Measurements from ENCODE around the gene PEX16. TPM values are rescaled to one million over a fixed set of nuclear protein-coding genes. Genes with fewer than 3 reads are reported as not detected.
"Not testable (repeated sequence)": the region's sequence is repeated elsewhere in the genome, so short reads cannot be mapped to it uniquely, and the experiment has no call there.

The PEX16 gene
- total and polyA plus RNA-seq, 8 donors: 9.9 to 72.7 (median 40.2) TPM

DNA sequence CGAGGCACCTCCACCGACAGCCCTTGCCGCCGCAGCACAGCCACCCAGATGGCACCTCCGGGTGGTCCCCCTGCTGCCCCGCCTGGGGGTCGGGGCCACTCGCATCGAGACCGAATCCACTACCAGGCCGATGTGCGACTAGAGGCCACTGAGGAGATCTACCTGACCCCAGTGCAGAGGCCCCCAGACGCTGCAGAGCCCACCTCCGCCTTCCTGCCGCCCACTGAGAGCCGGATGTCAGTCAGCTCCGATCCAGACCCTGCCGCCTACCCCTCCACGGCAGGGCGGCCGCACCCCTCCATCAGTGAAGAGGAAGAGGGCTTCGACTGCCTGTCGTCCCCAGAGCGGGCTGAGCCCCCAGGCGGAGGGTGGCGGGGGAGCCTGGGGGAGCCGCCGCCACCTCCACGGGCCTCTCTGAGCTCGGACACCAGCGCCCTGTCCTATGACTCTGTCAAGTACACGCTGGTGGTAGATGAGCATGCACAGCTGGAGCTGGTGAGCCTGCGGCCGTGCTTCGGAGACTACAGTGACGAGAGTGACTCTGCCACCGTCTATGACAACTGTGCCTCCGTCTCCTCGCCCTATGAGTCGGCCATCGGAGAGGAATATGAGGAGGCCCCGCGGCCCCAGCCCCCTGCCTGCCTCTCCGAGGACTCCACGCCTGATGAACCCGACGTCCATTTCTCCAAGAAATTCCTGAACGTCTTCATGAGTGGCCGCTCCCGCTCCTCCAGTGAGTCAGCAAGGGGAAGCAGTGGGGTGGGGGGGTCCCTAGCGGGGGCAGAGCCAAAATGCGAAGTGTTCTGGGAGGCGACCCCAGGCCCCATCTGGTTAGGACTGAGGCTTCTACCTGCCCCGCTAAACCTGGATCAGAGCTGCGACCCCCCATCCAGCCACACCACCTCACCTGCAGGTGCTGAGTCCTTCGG is 15.0 kb downstream of the PEX16 start:
- WGBS, 5 donors: 92 to 95% (median 94%) methylated on average over 35 to 56 of the region's 56 CpGs
- no peaks in the 10 kb centered on the region for H3K9me3 ChIP-seq
- intact Hi-C loops (cut with DNase I; ENCODE audit: low total_unique reads): no loop called here

DNA sequence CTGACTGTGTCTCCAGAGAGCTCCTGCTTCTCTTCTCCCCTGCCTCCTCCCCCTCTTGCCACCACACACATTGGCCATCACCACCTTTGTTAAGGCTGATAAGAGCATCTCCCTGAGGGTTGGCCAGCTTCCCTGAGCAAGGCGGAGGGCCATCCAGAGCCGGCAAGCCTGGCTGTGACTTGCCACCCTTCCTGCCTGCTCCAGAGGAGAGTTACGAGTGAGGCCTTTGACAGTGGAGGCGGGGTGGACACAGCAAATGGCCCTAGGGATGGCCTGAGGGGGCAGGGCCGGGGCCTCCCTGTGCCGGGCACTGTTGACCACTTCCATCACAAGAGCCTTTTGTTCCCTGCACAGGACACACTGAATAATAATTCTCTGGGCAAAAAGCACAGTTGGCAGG is 16.1 kb downstream of the PEX16 start:
- H3K4me1 ChIP-seq: peaks cover 20 to 47% (median 25%) of the 10 kb centered on the region in 4 donors
- H3K27ac ChIP-seq: peak overlapping the region in 1 of 5 donors; percentile 82
- DNase-seq: no peak
- TF ChIP-seq POLR2AphosphoS5 (IDR thresholded peaks at IDR 0.05) (no peak), CTCF (IDR thresholded peaks at IDR 0.05) (no peak)
- intact Hi-C loops (cut with DNase I; ENCODE audit: low total_unique reads): no loop called here
- H3K36me3 ChIP-seq: peaks cover 0 to 37% (median 26%) of the 10 kb centered on the region in 4 donors
- peaks cover 0 to 39% (median 13%) of the 10 kb centered on the region in 3 donors for H3K27me3 ChIP-seq
- H3K9me3 ChIP-seq: no peaks in the 10 kb centered on the region
- no peak overlapping the region for H3K4me3 ChIP-seq
- WGBS, 5 donors: 64 to 80% (median 74%) methylated on average over 4 to 6 of the region's 6 CpGs

More for the DNA sequence above, 15.0 kb downstream of the PEX16 start:
- H3K27ac ChIP-seq: no peak overlapping the region
- TF ChIP-seq POLR2AphosphoS5 (IDR thresholded peaks at IDR 0.05) (no peak), CTCF (IDR thresholded peaks at IDR 0.05) (no peak), POLR2A (IDR thresholded peaks at IDR 0.05) (no peak), EP300 (IDR thresholded peaks at IDR 0.05) (no peak)
- no peak overlapping the region for H3K4me3 ChIP-seq
- H3K36me3 ChIP-seq: peaks cover 0 to 37% (median 26%) of the 10 kb centered on the region in 4 donors
- DNase-seq: no peak
- peaks cover 20 to 53% (median 28%) of the 10 kb centered on the region in 4 donors for H3K4me1 ChIP-seq
- H3K27me3 ChIP-seq: peaks cover 0 to 30% (median 13%) of the 10 kb centered on the region in 3 donors

DNA sequence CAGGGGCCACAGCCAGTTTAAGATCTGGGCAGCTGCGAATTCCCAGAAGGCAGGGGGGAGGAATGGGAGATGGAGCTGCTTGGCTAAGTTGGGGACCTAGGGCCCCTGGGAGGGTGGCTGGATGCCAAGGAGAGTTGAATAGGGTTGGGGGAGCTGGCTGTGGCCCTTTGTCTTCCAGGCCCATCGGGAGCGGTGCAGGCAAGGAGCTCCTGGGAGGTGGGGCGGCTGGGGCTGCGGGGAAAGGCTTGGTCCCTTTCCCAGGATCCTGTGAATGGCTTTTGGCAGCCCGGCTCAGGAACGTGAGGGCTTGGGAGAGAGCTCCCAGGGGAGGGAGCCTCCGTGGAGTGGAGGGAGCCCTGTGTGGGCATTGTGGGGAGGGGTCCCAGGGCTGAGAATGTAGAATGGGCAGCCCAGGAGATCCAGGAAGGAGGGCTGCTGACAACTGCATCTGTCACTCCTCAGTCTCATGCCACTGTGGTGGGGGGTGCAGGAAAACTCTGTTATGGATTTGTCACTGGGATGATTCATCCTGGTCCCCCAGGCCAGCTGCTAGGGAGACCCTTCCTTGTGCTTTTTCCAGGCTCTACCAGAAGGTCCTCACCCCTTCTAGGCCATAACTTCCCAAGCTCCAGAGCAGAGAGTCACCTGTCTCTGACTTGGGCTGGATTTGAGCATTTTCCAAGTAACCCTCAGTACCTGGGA is 16.6 kb downstream of the PEX16 start:
- DNase-seq: peak in 1 of 2 donors; percentile 55

DNA sequence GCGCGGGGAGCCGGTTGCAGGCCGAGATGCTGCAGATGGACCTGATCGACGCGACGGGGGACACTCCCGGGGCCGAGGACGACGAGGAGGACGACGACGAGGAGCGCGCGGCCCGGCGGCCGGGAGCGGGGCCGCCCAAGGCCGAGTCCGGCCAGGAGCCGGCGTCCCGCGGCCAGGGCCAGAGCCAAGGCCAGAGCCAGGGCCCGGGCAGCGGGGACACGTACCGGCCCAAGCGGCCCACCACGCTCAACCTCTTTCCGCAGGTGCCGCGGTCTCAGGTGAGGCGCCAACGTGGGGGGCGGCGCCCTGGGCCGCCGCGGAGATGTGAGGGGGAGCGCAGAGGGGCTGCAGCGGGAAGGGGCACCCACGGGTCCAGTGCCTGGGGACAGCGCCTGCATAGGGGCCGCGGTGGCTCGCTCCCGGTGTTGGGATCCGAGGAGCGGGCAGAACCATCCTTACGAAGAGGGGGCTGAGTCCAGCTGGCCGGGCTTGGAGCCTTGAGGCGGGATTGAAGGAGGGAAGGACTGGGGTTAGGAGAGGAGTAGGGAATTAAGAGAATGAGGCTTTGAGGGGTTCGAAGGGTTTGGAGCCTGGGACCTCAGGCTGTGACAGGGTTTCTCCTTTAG is 17.4 kb downstream of the PEX16 start:
- Histone ChIP-seq H3K36me3 (peaks cover 0 to 33% (median 26%) of the 10 kb centered on the region in 4 donors), H3K4me1 (peaks cover 21 to 41% (median 27%) of the 10 kb centered on the region in 4 donors), H3K27ac (peak overlapping the region in 4 of 5 donors; percentile 17 to 82 (median 72)), H3K27me3 (peaks cover 0 to 50% (median 13%) of the 10 kb centered on the region in 3 donors), H3K4me3 (peak overlapping the region; percentile 46 to 63 (median 58))
- DNase-seq: peak in 1 of 2 donors; percentile 55
- intact Hi-C loops (cut with DNase I; ENCODE audit: low total_unique reads); H3K9me3 ChIP-seq: not testable (repeated sequence)
- 2 to 12% (median 3%) methylated on average over 14 to 38 of the region's 59 CpGs for WGBS, 5 donors

More for the DNA sequence above, 16.6 kb downstream of the PEX16 start:
- peaks cover 21 to 48% (median 26%) of the 10 kb centered on the region in 4 donors for H3K4me1 ChIP-seq
- H3K27me3 ChIP-seq: peaks cover 0 to 44% (median 13%) of the 10 kb centered on the region in 3 donors
- no peaks in the 10 kb centered on the region for H3K9me3 ChIP-seq
- peak overlapping the region; percentile 46 to 63 (median 58) for H3K4me3 ChIP-seq
- H3K36me3 ChIP-seq: peaks cover 0 to 37% (median 26%) of the 10 kb centered on the region in 4 donors
- no peak for TF ChIP-seq POLR2A (IDR thresholded peaks at IDR 0.05)
- no peak for TF ChIP-seq POLR2AphosphoS5 (IDR thresholded peaks at IDR 0.05)
- TF ChIP-seq EP300 (IDR thresholded peaks at IDR 0.05): no peak
- TF ChIP-seq CTCF (IDR thresholded peaks at IDR 0.05): no peak
- WGBS, 5 donors: 16 to 20% (median 19%) methylated on average over 8 of the region's 8 CpGs
- intact Hi-C loops (cut with DNase I; ENCODE audit: low total_unique reads): no loop called here
- H3K27ac ChIP-seq: peak overlapping the region in 3 of 5 donors; percentile 70 to 82 (median 73)

All from stomach (tissue), 9 donors.